ENCODE data around the gene TMEM81.

TMEM81 gene

GRCh38 chr1:205067031-205067430, 17.2 kb downstream of the TMEM81 start:
- no peak overlapping the region for H3K27ac ChIP-seq (replicated peaks)
- H3K4me3 ChIP-seq (replicated peaks; ENCODE audit: insufficient read depth, low read length): no peak overlapping the region
- no peaks in the 10 kb centered on the region for H3K27me3 ChIP-seq (ENCODE audit: insufficient read depth, poor library complexity, severe bottlenecking)
- no peak for DNase-seq (ENCODE audit: low read depth in 1 of 2, low spot score in 1 of 2)
- TF ChIP-seq SPI1 (IDR thresholded peaks at IDR 0.05; ENCODE audit: borderline replicate concordance, low read depth) (no peak), GABPA (IDR thresholded peaks at IDR 0.05; ENCODE audit: low read depth) (no peak), REST (IDR thresholded peaks at IDR 0.05; ENCODE audit: insufficient replicate concordance, low read depth) (no peak), POLR2AphosphoS5 (IDR thresholded peaks at IDR 0.05; ENCODE audit: low read depth) (no peak), CTCF (IDR thresholded peaks at IDR 0.05; ENCODE audit: insufficient read depth, low read length) (no peak)

GRCh38 chr1:205066141-205066818, 18.0 kb downstream of the TMEM81 start:
- TF ChIP-seq SPI1 (IDR thresholded peaks at IDR 0.05; ENCODE audit: borderline replicate concordance, low read depth) (no peak), CTCF (IDR thresholded peaks at IDR 0.05; ENCODE audit: insufficient read depth, low read length) (no peak), REST (IDR thresholded peaks at IDR 0.05; ENCODE audit: insufficient replicate concordance, low read depth) (no peak), POLR2AphosphoS5 (IDR thresholded peaks at IDR 0.05; ENCODE audit: low read depth) (no peak)
- Histone ChIP-seq H3K27ac (replicated peaks) (no peak overlapping the region), H3K4me3 (replicated peaks; ENCODE audit: insufficient read depth, low read length) (no peak overlapping the region), H3K27me3 (ENCODE audit: insufficient read depth, poor library complexity, severe bottlenecking) (no peaks in the 10 kb centered on the region)
- no peak for DNase-seq (ENCODE audit: low read depth in 1 of 2, low spot score in 1 of 2)

- DNase-seq (ENCODE audit: low read depth in 1 of 2, low spot score in 1 of 2): no peak
- H3K27ac ChIP-seq (replicated peaks): no peak overlapping the region
- H3K4me3 ChIP-seq (replicated peaks; ENCODE audit: insufficient read depth, low read length): no peak overlapping the region
- no peaks in the 10 kb centered on the region for H3K27me3 ChIP-seq (ENCODE audit: insufficient read depth, poor library complexity, severe bottlenecking)
- TF ChIP-seq POLR2AphosphoS5 (IDR thresholded peaks at IDR 0.05; ENCODE audit: low read depth) (no peak), REST (IDR thresholded peaks at IDR 0.05; ENCODE audit: insufficient replicate concordance, low read depth) (no peak), GABPA (IDR thresholded peaks at IDR 0.05; ENCODE audit: low read depth) (no peak), CTCF (IDR thresholded peaks at IDR 0.05; ENCODE audit: insufficient read depth, low read length) (no peak), SPI1 (IDR thresholded peaks at IDR 0.05; ENCODE audit: borderline replicate concordance, low read depth) (no peak)
Measured at GRCh38 chr1:205065666-205066065, 18.6 kb downstream of the TMEM81 start.

Measured in HL-60 (cell line).